Gastroesophageal sphincter (tissue), 4 donors: ENCODE measurements around the gene CACNA1C. TPM values are rescaled to one million over a fixed set of nuclear protein-coding genes. Genes with fewer than 3 reads are reported as not detected.

ENCODE experiments used
- ATAC-seq: fragments of 150-250 bp; one replicate; pipeline ENCODE4 v1.9.1; 2016; ENCODE audit warnings: mild to moderate bottlenecking, moderate library complexity
- H3K27ac ChIP-seq, 4 donors: fragments of 200-600 bp; sonication (generic) in 3 of 4; 1 replicate in 3 of 4; 2 replicates in 1 of 4; pipeline ENCODE4 v1.5.1; 2016 to 2019
- H3K27me3 ChIP-seq: fragments of 200-600 bp; sonication (generic); one replicate; pipeline ENCODE4 v1.5.1; 2019
- H3K36me3 ChIP-seq, 2 donors: fragments of 200-600 bp; sonication (generic); one replicate each; pipeline ENCODE4 v1.5.1; 2019; ENCODE audit warnings: control low read depth in 1 of 2
- H3K4me1 ChIP-seq, 3 donors: fragments of 200-600 bp; sonication (generic); 1 replicate in 2 of 3; 2 replicates in 1 of 3; pipeline ENCODE4 v1.5.1; 2016 to 2019; ENCODE audit warnings: control low read depth in 2 of 3
- H3K4me3 ChIP-seq, 2 donors: fragments of 200-600 bp; sonication (generic); one replicate each; pipeline ENCODE4 v1.5.1; 2019; ENCODE audit warnings: mild to moderate bottlenecking in 1 of 2, moderate library complexity in 1 of 2
- H3K9me3 ChIP-seq, 3 donors: fragments of 200-600 bp; sonication (generic); one replicate each; pipeline ENCODE4 v1.5.1; 2017 to 2019; ENCODE audit warnings: control low read depth in 2 of 3
- CTCF ChIP-seq, 4 experiments: fragments of 200-600 bp in 2 of 4; fragments of 450-650 bp in 2 of 4; sonication (generic) in 1 of 4; IDR thresholded peaks; one replicate each; pipeline ENCODE4 v1.5.1; 2017 to 2019; ENCODE audit warnings: antibody characterized with exemption in 4 of 4, mild to moderate bottlenecking in 2 of 4, moderate library complexity in 2 of 4
- EP300 ChIP-seq: sonication (generic); formaldehyde crosslinking; IDR thresholded peaks from one replicate; pipeline ENCODE4 v1.6.1; 2017; ENCODE audit warnings: antibody characterized with exemption, mild to moderate bottlenecking
- POLR2A ChIP-seq, 2 donors: fragments of 450-650 bp; IDR thresholded peaks; one replicate each; pipeline ENCODE4 v1.6.1; 2017; ENCODE audit warnings: antibody characterized with exemption in 2 of 2, mild to moderate bottlenecking in 2 of 2, moderate library complexity in 1 of 2
- POLR2AphosphoS5 ChIP-seq: sonication (generic); formaldehyde crosslinking; IDR thresholded peaks from one replicate; pipeline ENCODE4 v1.6.1; 2017; ENCODE audit warnings: antibody characterized with exemption
- WGBS, 2 donors: methylation state at CpG; one replicate each; pipeline ENCODE4 v1.1.5; 2018; ENCODE audit warnings: low coverage in 1 of 2; 5-methylcytosine and 5-hydroxymethylcytosine counted together
- total RNA-seq, 4 donors: library from RNA; depleted of rRNA; stranded (reverse); fragments of >200 nt; gene quantifications; one replicate each; pipeline ENCODE4 v1.1.0, GENCODE V29; 2016

The CACNA1C gene
- total RNA-seq, 4 donors from 2014 or later, result 22.9 to 96.2 (median 41.4) TPM

- H3K4me1 ChIP-seq, result peaks cover 5 to 68% (median 20%) of the 10 kb centered on the region in 3 donors
- H3K4me3 ChIP-seq, result no peak overlapping the region
- TF ChIP-seq CTCF (IDR thresholded peaks at IDR 0.05), result peak in 1 of 4 experiments; percentile 27
- no peak for TF ChIP-seq POLR2AphosphoS5
- TF ChIP-seq EP300, result no peak
- TF ChIP-seq POLR2A (IDR thresholded peaks at IDR 0.05), result no peak
- WGBS, 2 donors, result 75% methylated on average over 7 of the region's 7 CpGs; no CpG with 5 or more reads in 1 of the 2 donors
- H3K36me3 ChIP-seq, result no peaks in the 10 kb centered on the region
- no peaks in the 10 kb centered on the region for H3K27me3 ChIP-seq
- peak overlapping the region; percentile 7 to 87 (median 86) for H3K27ac ChIP-seq
- H3K9me3 ChIP-seq, result no peaks in the 10 kb centered on the region
- no peak for ATAC-seq
These were observed 107.3 kb downstream of the CACNA1C start for GRCh38 chr12:2160043-2160442.

- H3K9me3 ChIP-seq, result no peaks in the 10 kb centered on the region
- no peaks in the 10 kb centered on the region for H3K36me3 ChIP-seq
- no peaks in the 10 kb centered on the region for H3K27me3 ChIP-seq
- WGBS, 2 donors, result 24 to 40% methylated on average over 1 to 9 of the region's 10 CpGs
- H3K4me3 ChIP-seq, result no peak overlapping the region
- H3K4me1 ChIP-seq, result peaks cover 5 to 63% (median 20%) of the 10 kb centered on the region in 3 donors
- ATAC-seq, result peak; percentile 54
- no peak for TF ChIP-seq CTCF (IDR thresholded peaks at IDR 0.05)
- TF ChIP-seq POLR2AphosphoS5, result peak; percentile 43
- no peak for TF ChIP-seq EP300
- H3K27ac ChIP-seq, result peak overlapping the region; percentile 7 to 87 (median 86)
These were observed 108.7 kb downstream of the CACNA1C start for GRCh38 chr12:2161473-2161872.

GRCh38 chr12:2163177-2163941 is 110.6 kb downstream of the CACNA1C start:
- WGBS, 2 donors, result 22 to 24% methylated on average over 12 to 15 of the region's 17 CpGs
- peak; percentile 84 for ATAC-seq
- H3K4me3 ChIP-seq, result no peak overlapping the region
- no peaks in the 10 kb centered on the region for H3K36me3 ChIP-seq
- peaks cover 5 to 63% (median 20%) of the 10 kb centered on the region in 3 donors for H3K4me1 ChIP-seq
- TF ChIP-seq EP300 (no peak), POLR2AphosphoS5 (peak; percentile 83), CTCF (IDR thresholded peaks at IDR 0.05) (peak in 1 of 4 experiments; percentile 9), POLR2A (IDR thresholded peaks at IDR 0.05) (no peak)
- no peaks in the 10 kb centered on the region for H3K27me3 ChIP-seq
- peak overlapping the region; percentile 26 to 87 (median 86) for H3K27ac ChIP-seq
- peaks cover 0 to 13% (median 0%) of the 10 kb centered on the region in 3 donors for H3K9me3 ChIP-seq

GRCh38 chr12:2165021-2165420 is 112.2 kb downstream of the CACNA1C start:
- Histone ChIP-seq H3K4me3 (no peak overlapping the region), H3K36me3 (no peaks in the 10 kb centered on the region), H3K4me1 (peaks cover 12 to 68% (median 24%) of the 10 kb centered on the region in 3 donors), H3K27me3 (no peaks in the 10 kb centered on the region), H3K9me3 (peaks cover 0 to 13% (median 0%) of the 10 kb centered on the region in 3 donors), H3K27ac (peak overlapping the region in 3 of 4 donors; percentile 84 to 87 (median 87))
- no peak for ATAC-seq
- TF ChIP-seq POLR2A (IDR thresholded peaks at IDR 0.05), result no peak
- no peak for TF ChIP-seq EP300
- no peak for TF ChIP-seq POLR2AphosphoS5
- TF ChIP-seq CTCF (IDR thresholded peaks at IDR 0.05), result no peak

- ATAC-seq, result no peak
- Histone ChIP-seq H3K36me3 (no peaks in the 10 kb centered on the region), H3K27ac (peak overlapping the region in 2 of 4 donors; percentile 84 to 87), H3K9me3 (peaks cover 0 to 13% (median 0%) of the 10 kb centered on the region in 3 donors), H3K27me3 (no peaks in the 10 kb centered on the region), H3K4me3 (no peak overlapping the region), H3K4me1 (peaks cover 16 to 68% (median 32%) of the 10 kb centered on the region in 3 donors)
- 37 to 50% methylated on average over 3 of the region's 3 CpGs for WGBS, 2 donors
- no peak for TF ChIP-seq CTCF (IDR thresholded peaks at IDR 0.05)
- no peak for TF ChIP-seq POLR2AphosphoS5
These were observed 113.1 kb downstream of the CACNA1C start for GRCh38 chr12:2165927-2166326.
